Measurements from ENCODE around the gene PLA2G5.

Gene PLA2G5

DNA sequence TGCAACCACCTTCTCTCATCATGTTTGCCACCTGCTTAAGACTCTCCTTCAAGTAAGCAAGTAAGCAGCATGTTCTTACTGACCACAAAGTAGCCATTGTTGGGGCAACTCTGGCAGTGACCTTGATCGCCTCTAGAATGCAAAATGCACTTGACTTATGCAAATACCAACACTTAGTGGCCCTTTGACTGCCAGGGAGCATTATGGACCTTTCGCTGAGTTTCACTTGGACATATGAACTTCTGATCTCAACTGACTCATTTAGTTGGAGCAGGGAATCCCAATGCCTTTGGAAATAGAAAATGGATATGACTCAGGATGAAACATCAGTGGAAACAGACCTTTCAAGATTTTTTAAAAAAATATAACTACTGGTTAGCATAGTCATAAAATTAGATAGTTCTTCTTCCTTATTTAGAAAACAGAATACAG lies 6.1 kb upstream of the PLA2G5 start:
- DNase-seq (ENCODE audit: low read depth): no peak
- no peak overlapping the region for H3K4me3 ChIP-seq (ENCODE audit: low read length)
- TF ChIP-seq, protein P1, sequence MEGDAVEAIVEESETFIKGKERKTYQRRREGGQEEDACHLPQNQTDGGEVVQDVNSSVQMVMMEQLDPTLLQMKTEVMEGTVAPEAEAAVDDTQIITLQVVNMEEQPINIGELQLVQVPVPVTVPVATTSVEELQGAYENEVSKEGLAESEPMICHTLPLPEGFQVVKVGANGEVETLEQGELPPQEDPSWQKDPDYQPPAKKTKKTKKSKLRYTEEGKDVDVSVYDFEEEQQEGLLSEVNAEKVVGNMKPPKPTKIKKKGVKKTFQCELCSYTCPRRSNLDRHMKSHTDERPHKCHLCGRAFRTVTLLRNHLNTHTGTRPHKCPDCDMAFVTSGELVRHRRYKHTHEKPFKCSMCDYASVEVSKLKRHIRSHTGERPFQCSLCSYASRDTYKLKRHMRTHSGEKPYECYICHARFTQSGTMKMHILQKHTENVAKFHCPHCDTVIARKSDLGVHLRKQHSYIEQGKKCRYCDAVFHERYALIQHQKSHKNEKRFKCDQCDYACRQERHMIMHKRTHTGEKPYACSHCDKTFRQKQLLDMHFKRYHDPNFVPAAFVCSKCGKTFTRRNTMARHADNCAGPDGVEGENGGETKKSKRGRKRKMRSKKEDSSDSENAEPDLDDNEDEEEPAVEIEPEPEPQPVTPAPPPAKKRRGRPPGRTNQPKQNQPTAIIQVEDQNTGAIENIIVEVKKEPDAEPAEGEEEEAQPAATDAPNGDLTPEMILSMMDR (conservative IDR thresholded peaks at IDR 0.05; ENCODE audit: low read depth, low read length): no peak

DNA sequence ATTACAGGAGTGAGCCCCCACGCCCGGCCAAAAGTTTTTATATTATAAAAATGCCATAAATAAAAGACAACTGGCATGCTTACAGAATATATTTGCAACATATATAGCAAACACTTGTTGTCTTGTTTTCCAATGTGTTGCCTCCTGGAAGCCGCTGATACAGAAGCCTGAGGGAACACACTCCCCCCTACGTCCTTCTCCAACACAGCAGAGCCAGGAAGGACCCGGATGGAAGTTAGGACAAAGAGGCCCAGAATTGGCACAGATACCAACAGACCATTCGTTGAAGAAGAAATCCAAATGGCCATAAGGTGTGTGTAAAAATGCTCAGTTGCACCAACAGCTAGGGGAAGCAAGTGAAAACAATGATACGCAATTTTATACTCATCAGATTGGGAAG lies 1.3 kb upstream of the PLA2G5 start:
- DNase-seq (ENCODE audit: low read depth): no peak
- H3K4me3 ChIP-seq (ENCODE audit: low read length): no peak overlapping the region

DNA sequence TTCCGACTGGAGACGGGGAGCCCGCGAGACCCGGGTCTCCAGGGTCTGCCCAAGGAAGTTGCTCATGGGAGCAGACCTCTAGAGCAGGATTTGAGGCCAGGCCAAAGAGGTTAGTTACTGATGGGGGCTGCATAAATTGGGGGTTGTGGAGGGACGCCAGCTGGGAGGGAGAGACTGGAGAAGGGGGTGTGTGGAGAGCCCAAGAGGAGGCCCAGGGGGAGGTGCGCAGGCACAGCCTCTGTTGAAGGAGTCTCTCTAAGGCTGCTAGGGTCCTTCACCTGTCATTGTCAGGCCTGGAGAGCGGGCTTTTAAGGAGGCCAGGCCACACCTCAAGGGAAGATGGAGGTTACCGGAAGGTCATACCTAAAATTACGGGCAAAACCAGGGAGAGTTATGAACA lies 363 bp downstream of the PLA2G5 start:
- no peak for DNase-seq (ENCODE audit: low read depth)
- TF ChIP-seq, protein P1 (conservative IDR thresholded peaks at IDR 0.05; ENCODE audit: low read depth, low read length): no peak
- H3K4me3 ChIP-seq (ENCODE audit: low read length): peak overlapping the region; percentile 26

More for the DNA sequence above, 1.3 kb upstream of the PLA2G5 start:
- TF ChIP-seq, protein P1 (conservative IDR thresholded peaks at IDR 0.05; ENCODE audit: low read depth, low read length): no peak

DNA sequence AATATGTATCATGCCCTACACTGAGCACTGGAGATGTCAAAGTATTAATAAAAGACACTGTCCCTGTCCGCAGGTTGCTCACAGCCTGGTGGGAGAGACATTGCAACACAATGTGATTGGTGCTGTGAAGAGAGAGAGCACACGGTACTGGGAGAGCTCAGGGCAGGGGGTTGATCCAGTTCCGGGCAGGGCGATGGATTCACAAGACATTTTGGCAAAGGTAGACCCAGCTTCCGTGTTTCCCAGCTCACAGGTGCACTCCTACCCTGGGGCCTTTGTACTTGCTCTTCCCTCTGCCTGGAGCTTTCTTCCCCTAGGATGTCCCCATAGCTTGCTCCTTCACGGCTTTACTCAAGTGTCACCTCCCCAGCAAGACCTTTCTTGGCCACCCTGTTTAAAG lies 1.4 kb downstream of the PLA2G5 start:
- DNase-seq (ENCODE audit: low read depth): no peak
- TF ChIP-seq, protein P1 (conservative IDR thresholded peaks at IDR 0.05; ENCODE audit: low read depth, low read length): no peak
- H3K4me3 ChIP-seq (ENCODE audit: low read length): no peak overlapping the region

DNA sequence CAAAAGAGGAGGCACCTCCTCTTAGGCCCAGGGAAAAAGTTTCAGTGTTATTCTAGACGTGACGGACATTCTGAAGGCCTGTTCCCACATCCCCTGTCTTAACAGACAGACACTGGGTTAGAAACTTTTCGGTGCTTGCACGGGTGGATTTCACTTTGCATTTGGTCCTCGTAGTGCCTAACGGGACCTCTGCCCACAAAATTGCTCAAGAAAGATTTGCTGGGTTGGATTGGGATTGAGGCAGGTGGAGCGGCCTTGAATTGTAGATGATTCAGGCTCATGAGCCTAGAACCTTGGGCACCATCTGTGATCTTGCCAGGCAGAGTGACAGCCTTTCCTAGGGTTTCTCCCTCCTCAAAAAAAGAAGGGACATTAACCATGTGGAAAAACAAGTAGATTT lies 2.8 kb downstream of the PLA2G5 start:
- H3K4me3 ChIP-seq (ENCODE audit: low read length): no peak overlapping the region
- TF ChIP-seq, protein P1 (conservative IDR thresholded peaks at IDR 0.05; ENCODE audit: low read depth, low read length): no peak
- no peak for DNase-seq (ENCODE audit: low read depth)

DNA sequence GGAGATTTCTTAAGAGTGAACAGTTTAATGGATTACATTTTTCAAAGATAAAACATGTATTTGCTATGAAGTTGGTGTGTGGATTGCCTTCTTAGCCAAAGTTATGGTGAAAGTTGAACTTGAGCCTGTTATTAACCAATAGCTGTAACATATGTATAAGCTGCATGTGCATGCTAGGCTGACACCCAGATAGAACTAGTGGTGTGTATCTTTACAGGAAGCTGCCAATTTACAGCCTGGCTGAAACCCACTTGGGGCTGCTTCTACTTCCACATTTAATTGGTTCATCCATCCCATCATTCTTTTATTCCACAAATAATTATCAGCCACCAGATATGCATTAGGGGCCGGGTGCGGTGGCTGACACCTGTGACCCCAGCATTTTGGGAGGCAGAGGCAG lies 3.3 kb downstream of the PLA2G5 start:
- no peak overlapping the region for H3K4me3 ChIP-seq (ENCODE audit: low read length)
- TF ChIP-seq, protein P1 (conservative IDR thresholded peaks at IDR 0.05; ENCODE audit: low read depth, low read length): no peak
- DNase-seq (ENCODE audit: low read depth): no peak

DNA sequence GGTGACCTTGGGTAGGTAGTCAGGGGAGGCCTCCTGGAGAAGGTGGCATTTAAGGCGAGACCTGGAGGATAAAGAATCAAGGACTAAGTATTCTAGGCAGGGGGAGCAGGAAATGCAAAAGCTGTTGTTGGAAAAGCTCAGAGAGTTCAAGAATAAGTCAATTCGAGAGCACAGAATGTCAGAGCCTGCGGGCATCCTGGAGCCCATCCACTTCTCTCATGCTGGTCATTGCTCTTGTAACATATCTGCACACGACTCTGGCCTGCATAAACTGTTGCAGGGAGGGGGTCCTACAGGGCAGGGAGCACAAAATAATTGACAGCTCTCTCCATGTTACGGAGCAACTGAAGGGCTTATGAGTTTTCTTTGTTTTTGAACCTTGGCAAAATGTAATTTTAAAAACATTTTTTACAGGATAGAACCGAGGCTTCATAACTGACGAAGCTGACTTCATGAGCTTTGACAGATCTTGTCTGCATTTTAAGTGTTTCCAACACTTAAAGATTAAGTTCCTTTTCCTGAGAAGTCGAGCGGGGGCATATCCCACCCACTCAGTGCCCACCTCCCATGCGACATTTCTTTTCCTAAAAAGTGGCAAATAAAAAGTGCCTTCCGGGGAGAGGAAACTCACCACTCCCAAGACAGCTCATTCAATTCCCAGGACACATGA lies 4.2 kb downstream of the PLA2G5 start:
- DNase-seq (ENCODE audit: low read depth): no peak
- no peak overlapping the region for H3K4me3 ChIP-seq (ENCODE audit: low read length)
- TF ChIP-seq, protein P1 (conservative IDR thresholded peaks at IDR 0.05; ENCODE audit: low read depth, low read length): no peak
